H54 (cell line): ENCODE measurements around the gene SUCLG1.
"Not testable (repeated sequence)": the region's sequence is repeated elsewhere in the genome, so short reads cannot be mapped to it uniquely, and the experiment has no call there.

Experiments
- DNase-seq: peaks from one replicate; pipeline ENCODE4 v3.0.0; 2011; ENCODE audit warnings: low spot score, mixed read lengths; ENCODE audit not compliant: insufficient read length
- FAIRE-seq: peaks from 3 replicates; lab custom pipeline; 2011; peaks lifted over from hg19 to GRCh38; lab: Jason Lieb, UNC
- POLR2A ChIP-seq: IDR thresholded peaks from 2 replicates; pipeline ENCODE4 v1.6.1; 2011; ENCODE audit warnings: low read depth, mild to moderate bottlenecking, low read length

SUCLG1 gene

GRCh38 chr2:84482603-84483002 is 23.5 kb upstream of the SUCLG1 start:
- no peak for FAIRE-seq
- TF ChIP-seq POLR2A: no peak
- no peak for DNase-seq

- no peak for TF ChIP-seq POLR2A
- DNase-seq (peak; percentile 53), FAIRE-seq (peak; percentile 27)
Measured at GRCh38 chr2:84481702-84482101, 22.6 kb upstream of the SUCLG1 start.

- no peak for DNase-seq
- TF ChIP-seq POLR2A: no peak
- no peak for FAIRE-seq
Measured at GRCh38 chr2:84478867-84479266, 19.8 kb upstream of the SUCLG1 start.

GRCh38 chr2:84477886-84478285 is 18.8 kb upstream of the SUCLG1 start:
- TF ChIP-seq POLR2A: no peak
- DNase-seq: no peak
- FAIRE-seq: no peak

GRCh38 chr2:84474176-84474575 is 15.1 kb upstream of the SUCLG1 start:
- FAIRE-seq (no peak), DNase-seq (no peak)
- no peak for TF ChIP-seq POLR2A

GRCh38 chr2:84472856-84473565 is 13.9 kb upstream of the SUCLG1 start:
- DNase-seq (no peak), FAIRE-seq (no peak)
- no peak for TF ChIP-seq POLR2A

- FAIRE-seq, DNase-seq: not testable (repeated sequence)
Measured at GRCh38 chr2:84472423-84472822, 13.3 kb upstream of the SUCLG1 start.

- no peak for TF ChIP-seq POLR2A
Measured at GRCh38 chr2:84467389-84467788, 8.3 kb upstream of the SUCLG1 start.

GRCh38 chr2:84461310-84461709 is 2.2 kb upstream of the SUCLG1 start:
- FAIRE-seq: no peak
- TF ChIP-seq POLR2A: no peak
- no peak for DNase-seq

More at GRCh38 chr2:84467389-84467788, 8.3 kb upstream of the SUCLG1 start:
- no peak for FAIRE-seq
- no peak for DNase-seq

GRCh38 chr2:84460670-84461069 is 1.6 kb upstream of the SUCLG1 start:
- FAIRE-seq: no peak
- DNase-seq: no peak

GRCh38 chr2:84459944-84460429 is 907 bp upstream of the SUCLG1 start:
- peak; percentile 20 for DNase-seq
- no peak for TF ChIP-seq POLR2A
- no peak for FAIRE-seq

More at GRCh38 chr2:84460670-84461069, 1.6 kb upstream of the SUCLG1 start:
- no peak for TF ChIP-seq POLR2A

GRCh38 chr2:84458551-84459017 is 496 bp downstream of the SUCLG1 start:
- no peak for TF ChIP-seq POLR2A
- DNase-seq (no peak), FAIRE-seq (no peak)

GRCh38 chr2:84457686-84458085 is 1.4 kb downstream of the SUCLG1 start:
- FAIRE-seq: no peak
- no peak for DNase-seq
- no peak for TF ChIP-seq POLR2A

GRCh38 chr2:84456156-84456555 is 2.9 kb downstream of the SUCLG1 start:
- TF ChIP-seq POLR2A: no peak
- no peak for FAIRE-seq

GRCh38 chr2:84454581-84454980 is 4.5 kb downstream of the SUCLG1 start:
- no peak for FAIRE-seq
- TF ChIP-seq POLR2A: no peak
- DNase-seq: no peak

More at GRCh38 chr2:84456156-84456555, 2.9 kb downstream of the SUCLG1 start:
- no peak for DNase-seq
